Omental fat pad (tissue), 4 donors: Measurements from ENCODE around the gene ARAF. TPM values are rescaled to one million over a fixed set of nuclear protein-coding genes. Genes with fewer than 3 reads are reported as not detected.

Experiments
- ATAC-seq: fragments of 150-250 bp; one replicate; pipeline ENCODE4 v1.9.1; 2016; ENCODE audit warnings: mild to moderate bottlenecking, moderate library complexity; ENCODE audit not compliant: low FRiP score
- DNase-seq: peaks from one replicate; pipeline ENCODE4 v3.0.0-alpha.2; 2019; ENCODE audit warnings: low spot score
- CTCF ChIP-seq, 3 donors: fragments of 450-650 bp; IDR thresholded peaks; one replicate each; pipeline ENCODE4 v1.5.1; 2016 to 2017; ENCODE audit warnings: antibody characterized with exemption in 3 of 3, mild to moderate bottlenecking in 3 of 3, moderate library complexity in 2 of 3
- total RNA-seq, 4 donors: library from RNA; depleted of rRNA; stranded (reverse); fragments of >200 nt; gene quantifications; one replicate each; pipeline ENCODE4 v1.1.0, GENCODE V29; 2016

ARAF gene
- total RNA-seq, 4 donors from 2014 or later = 31.2 to 43.8 (median 38.9) TPM

GRCh38 chrX:47558436-47558835 lies 2.6 kb upstream of the ARAF start:
- DNase-seq (no peak), ATAC-seq (no peak)
- TF ChIP-seq CTCF (IDR thresholded peaks at IDR 0.05) = no peak

DNA sequence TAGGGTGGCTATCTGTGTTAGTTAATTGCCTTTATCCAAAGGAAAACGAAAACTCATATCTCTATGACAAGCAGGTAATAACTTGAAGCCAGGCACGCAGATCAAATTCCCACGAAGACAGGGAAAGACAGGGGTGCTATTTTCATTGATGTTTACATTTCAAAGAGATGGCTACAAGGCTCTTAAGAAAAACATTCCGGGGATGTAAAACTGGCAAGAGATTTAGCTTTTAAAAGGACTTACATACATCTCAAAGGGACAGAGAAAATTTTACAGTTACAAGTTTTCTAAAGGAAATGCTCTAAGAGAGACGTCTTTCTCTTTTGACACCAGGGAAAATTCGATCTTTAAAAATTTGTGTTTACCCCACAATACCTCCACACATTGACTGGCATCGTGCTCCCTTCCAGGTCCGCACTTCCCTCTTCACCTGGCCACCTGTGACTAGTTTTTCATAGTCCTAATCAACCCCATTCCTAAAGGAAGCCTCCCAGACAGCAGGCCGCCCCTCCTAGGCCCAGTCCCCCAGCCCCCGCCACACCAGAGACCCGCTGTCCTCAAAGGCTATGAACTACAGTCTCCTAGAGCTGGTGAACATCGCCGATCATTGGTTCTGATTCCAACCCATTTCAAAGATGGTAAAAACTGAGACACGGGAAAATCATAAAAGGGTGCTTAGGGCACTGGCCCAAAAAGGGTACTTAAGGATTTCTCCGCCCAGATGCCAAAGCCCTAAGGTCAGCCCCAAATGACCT lies 649 bp upstream of the ARAF start:
- no peak for DNase-seq
- no peak for TF ChIP-seq CTCF (IDR thresholded peaks at IDR 0.05)
- no peak for ATAC-seq

GRCh38 chrX:47561659-47562151 lies 700 bp downstream of the ARAF start:
- no peak for TF ChIP-seq CTCF (IDR thresholded peaks at IDR 0.05)
- ATAC-seq (no peak), DNase-seq (no peak)

GRCh38 chrX:47562615-47563243 lies 1.7 kb downstream of the ARAF start:
- TF ChIP-seq CTCF (IDR thresholded peaks at IDR 0.05) = no peak
- ATAC-seq (no peak), DNase-seq (no peak)

GRCh38 chrX:47563801-47564315 lies 2.9 kb downstream of the ARAF start:
- DNase-seq (no peak), ATAC-seq (no peak)
- TF ChIP-seq CTCF (IDR thresholded peaks at IDR 0.05) = no peak

DNA sequence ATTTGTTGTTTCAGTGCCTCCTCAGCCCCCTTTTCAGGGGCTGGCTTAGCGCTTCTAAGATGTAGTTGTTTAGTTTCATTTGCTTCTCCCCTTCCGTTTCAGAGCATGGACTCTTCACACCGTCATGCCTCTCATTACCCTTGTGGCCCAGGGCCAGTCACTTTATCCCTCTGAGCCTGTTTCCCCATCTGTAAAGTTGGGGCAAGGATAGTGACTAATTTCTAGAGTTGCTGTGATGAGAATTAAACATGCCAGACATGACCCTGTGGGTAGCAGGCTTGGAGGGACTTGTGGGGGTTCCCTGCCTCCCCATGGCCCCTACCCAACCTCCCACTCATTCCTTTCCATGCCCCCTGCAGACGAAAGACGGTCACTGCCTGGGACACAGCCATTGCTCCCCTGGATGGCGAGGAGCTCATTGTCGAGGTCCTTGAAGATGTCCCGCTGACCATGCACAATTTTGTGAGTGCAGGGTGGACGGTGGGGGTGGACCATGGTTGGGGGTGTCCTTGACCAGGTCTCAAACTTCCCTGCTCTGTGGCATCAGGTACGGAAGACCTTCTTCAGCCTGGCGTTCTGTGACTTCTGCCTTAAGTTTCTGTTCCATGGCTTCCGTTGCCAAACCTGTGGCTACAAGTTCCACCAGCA lies 3.6 kb downstream of the ARAF start:
- DNase-seq = no peak
- no peak for ATAC-seq
- no peak for TF ChIP-seq CTCF (IDR thresholded peaks at IDR 0.05)
